ENCODE data around the gene NLRP3. TPM values are rescaled to one million over a fixed set of nuclear protein-coding genes. Genes with fewer than 3 reads are reported as not detected.

NLRP3 gene
- total RNA-seq, 4 donors from 2014 or later = 3.4 to 9.6 (median 7.0) TPM

DNA sequence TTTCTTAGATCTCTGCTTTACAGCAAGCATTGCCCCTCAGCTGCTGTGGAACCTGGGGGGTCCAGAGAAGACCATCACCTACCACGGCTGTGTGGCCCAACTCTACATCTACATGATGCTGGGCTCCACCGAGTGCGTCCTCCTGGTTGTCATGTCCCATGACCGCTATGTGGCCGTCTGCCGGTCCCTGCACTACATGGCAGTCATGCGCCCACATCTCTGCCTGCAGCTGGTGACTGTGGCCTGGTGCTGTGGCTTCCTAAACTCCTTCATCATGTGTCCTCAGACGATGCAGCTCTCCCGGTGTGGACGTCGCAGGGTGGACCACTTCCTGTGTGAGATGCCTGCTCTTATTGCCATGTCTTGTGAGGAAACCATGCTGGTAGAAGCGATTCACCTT, 75.4 kb downstream of the NLRP3 start:
- TF ChIP-seq, protein P1, sequence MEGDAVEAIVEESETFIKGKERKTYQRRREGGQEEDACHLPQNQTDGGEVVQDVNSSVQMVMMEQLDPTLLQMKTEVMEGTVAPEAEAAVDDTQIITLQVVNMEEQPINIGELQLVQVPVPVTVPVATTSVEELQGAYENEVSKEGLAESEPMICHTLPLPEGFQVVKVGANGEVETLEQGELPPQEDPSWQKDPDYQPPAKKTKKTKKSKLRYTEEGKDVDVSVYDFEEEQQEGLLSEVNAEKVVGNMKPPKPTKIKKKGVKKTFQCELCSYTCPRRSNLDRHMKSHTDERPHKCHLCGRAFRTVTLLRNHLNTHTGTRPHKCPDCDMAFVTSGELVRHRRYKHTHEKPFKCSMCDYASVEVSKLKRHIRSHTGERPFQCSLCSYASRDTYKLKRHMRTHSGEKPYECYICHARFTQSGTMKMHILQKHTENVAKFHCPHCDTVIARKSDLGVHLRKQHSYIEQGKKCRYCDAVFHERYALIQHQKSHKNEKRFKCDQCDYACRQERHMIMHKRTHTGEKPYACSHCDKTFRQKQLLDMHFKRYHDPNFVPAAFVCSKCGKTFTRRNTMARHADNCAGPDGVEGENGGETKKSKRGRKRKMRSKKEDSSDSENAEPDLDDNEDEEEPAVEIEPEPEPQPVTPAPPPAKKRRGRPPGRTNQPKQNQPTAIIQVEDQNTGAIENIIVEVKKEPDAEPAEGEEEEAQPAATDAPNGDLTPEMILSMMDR (IDR thresholded peaks at IDR 0.05; ENCODE audit: low read depth) = no peak

DNA sequence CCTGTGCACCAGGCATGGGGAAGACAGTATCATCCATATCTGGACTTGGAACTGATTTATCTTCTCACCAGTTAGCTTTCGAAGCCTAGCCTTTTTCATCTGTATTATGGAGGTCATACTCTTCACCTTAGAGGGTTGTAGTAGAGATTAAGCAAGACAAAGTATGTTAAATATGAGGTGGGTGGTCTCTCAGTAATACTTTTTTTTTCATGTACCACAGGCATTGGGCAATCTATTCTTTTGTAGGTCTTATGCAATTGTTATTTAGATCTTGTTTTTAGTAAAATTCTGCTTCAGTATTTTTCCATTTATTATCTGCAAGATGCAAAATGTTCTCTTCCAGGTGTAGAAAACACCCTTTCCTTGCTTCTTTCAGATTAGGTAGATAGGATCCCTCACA, 77.1 kb downstream of the NLRP3 start:
- TF ChIP-seq, protein P1 (IDR thresholded peaks at IDR 0.05; ENCODE audit: low read depth) = no peak

DNA sequence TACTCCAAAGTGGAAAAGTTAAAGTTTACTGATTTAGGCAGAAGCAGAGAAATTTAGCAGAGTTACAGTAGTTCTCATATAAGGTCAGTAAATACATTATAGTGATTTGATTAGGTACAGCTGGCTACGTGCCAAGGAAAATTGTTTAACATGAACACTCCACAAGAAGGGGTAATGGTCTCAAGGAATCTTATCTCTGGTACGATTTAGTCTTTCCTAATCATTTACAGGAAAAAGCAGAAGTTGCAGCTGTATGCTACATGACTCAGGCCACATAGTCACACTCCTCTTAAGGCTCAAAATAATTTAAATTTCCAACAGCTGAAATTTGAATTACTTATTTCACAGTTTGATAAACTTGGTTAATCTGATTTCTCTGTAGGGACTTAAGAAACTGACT, 78.8 kb downstream of the NLRP3 start:
- TF ChIP-seq, protein P1 (IDR thresholded peaks at IDR 0.05; ENCODE audit: low read depth) = no peak

DNA sequence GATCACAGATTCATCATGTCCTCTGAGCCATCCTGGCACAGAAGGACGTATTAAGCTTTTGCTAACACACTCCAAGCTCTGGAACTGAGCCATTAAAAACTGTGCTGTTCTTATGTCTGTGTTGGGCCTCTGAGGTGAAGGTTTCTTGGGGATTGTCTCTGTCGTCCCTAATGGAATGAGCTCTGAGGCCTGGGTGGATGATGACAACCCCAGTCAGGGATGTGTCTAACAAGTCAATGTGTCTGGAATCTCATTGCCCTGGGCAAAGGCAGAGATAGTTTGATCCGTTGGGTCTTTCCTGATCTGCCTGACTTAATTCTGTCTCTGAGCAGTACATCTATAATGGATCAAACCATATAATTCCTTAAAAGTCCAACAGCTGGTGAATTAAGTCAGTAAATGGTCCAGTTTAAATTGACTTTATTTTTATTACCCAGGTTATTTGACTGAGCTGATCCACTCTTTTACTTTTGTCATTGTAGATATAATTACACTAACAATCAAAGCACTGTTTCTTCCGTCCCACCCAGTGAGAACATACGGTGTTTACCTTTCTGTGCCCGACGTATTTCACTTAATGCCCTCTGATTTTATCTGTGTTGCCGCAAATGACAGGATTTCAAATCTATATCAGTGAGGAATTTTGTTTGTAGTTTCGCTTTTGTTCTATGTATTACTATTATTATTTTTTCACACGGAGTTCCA, 80.8 kb downstream of the NLRP3 start:
- TF ChIP-seq, protein P1 (IDR thresholded peaks at IDR 0.05; ENCODE audit: low read depth) = no peak

Other genes with a start within 250 kb of the NLRP3 start
- gene ZNF124, start 244.2 kb upstream of the NLRP3 start, total RNA-seq = 10 to 100 TPM; 14.2 to 29.4 (median 23.2) TPM
- not detected for gene VN1R5, start 160.1 kb upstream of the NLRP3 start, total RNA-seq
- gene ZNF496, start 84.3 kb upstream of the NLRP3 start, total RNA-seq = 10 to 100 TPM in 3 of 4 donors, 1 to 10 TPM in 1; 8.8 to 48.0 (median 29.8) TPM
- not detected for gene OR2B11, start 41.9 kb downstream of the NLRP3 start, total RNA-seq
- gene OR2C3, start 120.3 kb downstream of the NLRP3 start, total RNA-seq = under 1 TPM in 1 of 4 donors, not detected in 3; 0.17 TPM
- gene GCSAML, start 133.0 kb downstream of the NLRP3 start, total RNA-seq = 1 to 10 TPM in 2 of 4 donors, under 1 TPM in 2; 0.68 to 2.1 (median 0.93) TPM
- gene OR2G2, start 172.2 kb downstream of the NLRP3 start, total RNA-seq = not detected
- gene OR2G3, start 189.4 kb downstream of the NLRP3 start, total RNA-seq = not detected